HepG2 (cell line): ENCODE data around the gene NDUFS7. TPM values are rescaled to one million over a fixed set of nuclear protein-coding genes. Genes with fewer than 3 reads are reported as not detected.
A peak's percentile ranks its signal among the peaks of the same experiment; 100 is the strongest.

Experiments used
- AGO1 ChIP-seq: fragments of 200-400 bp; formaldehyde crosslinking; IDR thresholded peaks from 2 replicates; pipeline ENCODE4 v1.6.1; 2017; ENCODE audit warnings: mild to moderate bottlenecking, low read depth, low read length, moderate library complexity; ENCODE audit not compliant: poor library complexity, severe bottlenecking
- FOXA1 ChIP-seq, 2 experiments: fragments of 450-650 bp in 1 of 2; sonication (generic) in 1 of 2; formaldehyde crosslinking in 1 of 2; IDR thresholded peaks; 2 replicates each; pipeline versions ENCODE4 v1.4.0 to v1.6.1; 2016 to 2020; ENCODE audit warnings: missing genetic modification reagents in 1 of 2
- GABPA ChIP-seq, 2 experiments: IDR thresholded peaks; 2 replicates each; pipeline ENCODE4 v1.6.1; 2011 to 2016; ENCODE audit warnings: low read depth in 2 of 2, low read length in 1 of 2, missing biosample characterization in 1 of 2, missing genetic modification characterization in 1 of 2
- LCORL ChIP-seq, 2 experiments: fragments of 450-650 bp in 1 of 2; sonication (generic) in 1 of 2; formaldehyde crosslinking in 1 of 2; IDR thresholded peaks; 2 replicates each; pipeline versions ENCODE4 v1.5.0 to v1.6.1; 2017 to 2020; ENCODE audit warnings: antibody characterized with exemption in 1 of 2, missing genetic modification reagents in 1 of 2
- MIER3 ChIP-seq: IDR thresholded peaks from 2 replicates; pipeline ENCODE4 v1.6.1; 2016; ENCODE audit warnings: missing compliant biosample characterization, borderline replicate concordance
- NCOA1 ChIP-seq: sonication (generic); formaldehyde crosslinking; IDR thresholded peaks from 2 replicates; pipeline ENCODE4 v1.9.0; 2021; ENCODE audit warnings: missing genetic modification reagents
- NFYC ChIP-seq: IDR thresholded peaks from 2 replicates; pipeline ENCODE4 v1.6.1; 2016; ENCODE audit warnings: missing genetic modification reagents, missing compliant biosample characterization
- STAT5B ChIP-seq: sonication (generic); formaldehyde crosslinking; IDR thresholded peaks from 2 replicates; pipeline ENCODE4 v1.4.0; 2020; ENCODE audit warnings: missing genetic modification reagents
- STAT6 ChIP-seq: sonication (generic); formaldehyde crosslinking; IDR thresholded peaks from 2 replicates; pipeline ENCODE4 v1.4.0; 2020; ENCODE audit warnings: missing genetic modification reagents, mild to moderate bottlenecking, borderline replicate concordance
- ZBTB38 ChIP-seq: sonication (generic); formaldehyde crosslinking; IDR thresholded peaks from 2 replicates; pipeline ENCODE4 v1.5.1; 2020; ENCODE audit warnings: mild to moderate bottlenecking, missing genetic modification reagents
- ZNF496 ChIP-seq: sonication (generic); formaldehyde crosslinking; IDR thresholded peaks from 2 replicates; pipeline ENCODE4 v1.8.1; 2023; ENCODE audit warnings: mild to moderate bottlenecking, moderate library complexity, missing genetic modification reagents; ENCODE audit not compliant: insufficient replicate concordance
- ZNF546 ChIP-seq: sonication (generic); formaldehyde crosslinking; conservative IDR thresholded peaks from 2 replicates; pipeline ENCODE4 v1.8.1; 2023; ENCODE audit warnings: mild to moderate bottlenecking, missing genetic modification reagents
- ZNF605 ChIP-seq: sonication (generic); formaldehyde crosslinking; IDR thresholded peaks from 2 replicates; pipeline ENCODE4 v1.8.0; 2022; ENCODE audit warnings: mild to moderate bottlenecking, missing genetic modification reagents
- ZNF75D ChIP-seq: sonication (generic); formaldehyde crosslinking; IDR thresholded peaks from 2 replicates; pipeline ENCODE4 v1.8.1; 2023; ENCODE audit warnings: missing genetic modification reagents, mild to moderate bottlenecking, borderline replicate concordance
- ZNF766 ChIP-seq: sonication (generic); formaldehyde crosslinking; IDR thresholded peaks from 2 replicates; pipeline ENCODE4 v1.5.0; 2020; ENCODE audit warnings: missing genetic modification reagents, borderline replicate concordance
- ZNF788 ChIP-seq: sonication (generic); formaldehyde crosslinking; IDR thresholded peaks from 2 replicates; pipeline ENCODE4 v1.5.0; 2020; ENCODE audit warnings: mild to moderate bottlenecking, missing genetic modification reagents, borderline replicate concordance
- polyA plus RNA-seq, 8 experiments: library from polyadenylated mRNA; depleted of rRNA in 3 of 8; stranded (reverse) in 7 of 8; unstranded in 1 of 8; fragments of >200 nt; fragmentation: Illumina TruSeq in 4 of 8; extraction: Trizol in 4 of 8; gene quantifications; 2 replicates each; pipeline versions ENCODE4 v1.2.1 to v1.2.3, GENCODE V29; 2011 to 2016; ENCODE audit warnings: low read depth in 4 of 8, missing spikeins in 1 of 8, mixed read lengths in 1 of 8; ENCODE audit not compliant: insufficient read depth in 1 of 8
- total RNA-seq, 5 experiments: library from RNA; depleted of rRNA; stranded (reverse); fragments of >200 nt; fragmentation: Illumina TruSeq; extraction: Trizol; gene quantifications; 2 replicates each; pipeline ENCODE4 v1.2.3, GENCODE V29; 2016; ENCODE audit warnings: low read depth in 1 of 5
- TF ChIP-seq, protein P1 (sequence below): sonication (generic); formaldehyde crosslinking; conservative IDR thresholded peaks from 2 replicates; pipeline ENCODE4 v1.4.0; 2020; ENCODE audit warnings: missing genetic modification reagents
- TF ChIP-seq, protein P2 (sequence below): sonication (generic); formaldehyde crosslinking; IDR thresholded peaks from 2 replicates; pipeline ENCODE4 v1.4.0; 2020; ENCODE audit warnings: mild to moderate bottlenecking, missing genetic modification reagents
- TF ChIP-seq, protein P3 (sequence below): sonication (generic); formaldehyde crosslinking; IDR thresholded peaks from 2 replicates; pipeline ENCODE4 v1.4.0; 2020; ENCODE audit warnings: mild to moderate bottlenecking, missing genetic modification reagents

NDUFS7 gene
- total and polyA plus RNA-seq, 2 of the 13 experiments (the other 11 are each of a cell fraction or from before 2014, with no cell fraction given) = 34.3 to 66.9 TPM

GRCh38 chr19:1373042-1373533 is 10.6 kb upstream of the NDUFS7 start (continued):
- TF ChIP-seq, protein P1, sequence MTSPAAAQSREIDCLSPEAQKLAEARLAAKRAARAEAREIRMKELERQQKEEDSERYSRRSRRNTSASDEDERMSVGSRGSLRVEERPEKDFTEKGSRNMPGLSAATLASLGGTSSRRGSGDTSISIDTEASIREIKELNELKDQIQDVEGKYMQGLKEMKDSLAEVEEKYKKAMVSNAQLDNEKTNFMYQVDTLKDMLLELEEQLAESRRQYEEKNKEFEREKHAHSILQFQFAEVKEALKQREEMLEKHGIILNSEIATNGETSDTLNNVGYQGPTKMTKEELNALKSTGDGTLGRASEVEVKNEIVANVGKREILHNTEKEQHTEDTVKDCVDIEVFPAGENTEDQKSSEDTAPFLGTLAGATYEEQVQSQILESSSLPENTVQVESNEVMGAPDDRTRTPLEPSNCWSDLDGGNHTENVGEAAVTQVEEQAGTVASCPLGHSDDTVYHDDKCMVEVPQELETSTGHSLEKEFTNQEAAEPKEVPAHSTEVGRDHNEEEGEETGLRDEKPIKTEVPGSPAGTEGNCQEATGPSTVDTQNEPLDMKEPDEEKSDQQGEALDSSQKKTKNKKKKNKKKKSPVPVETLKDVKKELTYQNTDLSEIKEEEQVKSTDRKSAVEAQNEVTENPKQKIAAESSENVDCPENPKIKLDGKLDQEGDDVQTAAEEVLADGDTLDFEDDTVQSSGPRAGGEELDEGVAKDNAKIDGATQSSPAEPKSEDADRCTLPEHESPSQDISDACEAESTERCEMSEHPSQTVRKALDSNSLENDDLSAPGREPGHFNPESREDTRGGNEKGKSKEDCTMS (CRISPR knock-in tag) = no peak
- TF ChIP-seq ZNF75D (CRISPR knock-in tag) = no peak
- no peak for TF ChIP-seq NCOA1 (CRISPR knock-in tag)
- no peak for TF ChIP-seq ZNF766
- TF ChIP-seq ZNF788 (CRISPR knock-in tag) = no peak
- no peak for TF ChIP-seq GABPA (IDR thresholded peaks at IDR 0.05; ENCODE audit: low read depth, low read length)
- no peak for TF ChIP-seq GABPA (CRISPR knock-in tag; IDR thresholded peaks at IDR 0.05; ENCODE audit: low read depth)
- TF ChIP-seq ZNF605 (CRISPR knock-in tag) = 0 out of 2 replicates have a peak, but pooled peaks have one; percentile 16
- TF ChIP-seq ZNF496 = no peak
- no peak for TF ChIP-seq FOXA1 (IDR thresholded peaks at IDR 0.05)
- TF ChIP-seq FOXA1 (CRISPR knock-in tag; IDR thresholded peaks at IDR 0.05) = no peak; the same call in 1 of the 2 replicates
- TF ChIP-seq NFYC (CRISPR knock-in tag) = no peak
- no peak; the same call in 1 of the 2 replicates for TF ChIP-seq ZNF546
- TF ChIP-seq MIER3 (CRISPR knock-in tag) = no peak
- no peak for TF ChIP-seq AGO1
- TF ChIP-seq, protein P2, sequence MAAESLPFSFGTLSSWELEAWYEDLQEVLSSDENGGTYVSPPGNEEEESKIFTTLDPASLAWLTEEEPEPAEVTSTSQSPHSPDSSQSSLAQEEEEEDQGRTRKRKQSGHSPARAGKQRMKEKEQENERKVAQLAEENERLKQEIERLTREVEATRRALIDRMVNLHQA = no peak
- TF ChIP-seq STAT6 (CRISPR knock-in tag) = no peak
- no peak for TF ChIP-seq LCORL (IDR thresholded peaks at IDR 0.05)
- no peak for TF ChIP-seq LCORL (CRISPR knock-in tag; IDR thresholded peaks at IDR 0.05)
- TF ChIP-seq STAT5B = no peak
- TF ChIP-seq, protein P3, sequence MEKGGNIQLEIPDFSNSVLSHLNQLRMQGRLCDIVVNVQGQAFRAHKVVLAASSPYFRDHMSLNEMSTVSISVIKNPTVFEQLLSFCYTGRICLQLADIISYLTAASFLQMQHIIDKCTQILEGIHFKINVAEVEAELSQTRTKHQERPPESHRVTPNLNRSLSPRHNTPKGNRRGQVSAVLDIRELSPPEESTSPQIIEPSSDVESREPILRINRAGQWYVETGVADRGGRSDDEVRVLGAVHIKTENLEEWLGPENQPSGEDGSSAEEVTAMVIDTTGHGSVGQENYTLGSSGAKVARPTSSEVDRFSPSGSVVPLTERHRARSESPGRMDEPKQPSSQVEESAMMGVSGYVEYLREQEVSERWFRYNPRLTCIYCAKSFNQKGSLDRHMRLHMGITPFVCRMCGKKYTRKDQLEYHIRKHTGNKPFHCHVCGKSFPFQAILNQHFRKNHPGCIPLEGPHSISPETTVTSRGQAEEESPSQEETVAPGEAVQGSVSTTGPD = no peak
- TF ChIP-seq ZBTB38 (CRISPR knock-in tag) = peak; percentile 93
